Islet of Langerhans (tissue), 1 donor: ENCODE results near the gene DOK1.

Source experiments
- FAIRE-seq: peaks from one replicate; lab custom pipeline; 2011; peaks lifted over from hg19 to GRCh38; lab: Jason Lieb, UNC

The DOK1 gene

GRCh38 chr2:74603282-74604000, 48.9 kb downstream of the DOK1 start:
- FAIRE-seq = no peak

GRCh38 chr2:74606927-74607326, 52.4 kb downstream of the DOK1 start:
- FAIRE-seq = no peak
